Frontal cortex (tissue), 4 donors: Measurements from ENCODE around the gene PSTPIP1. TPM values are rescaled to one million over a fixed set of nuclear protein-coding genes. Genes with fewer than 3 reads are reported as not detected.

ENCODE experiments used
- DNase-seq, 2 donors: peaks; one replicate each; pipeline ENCODE4 v3.0.0; 2012; ENCODE audit warnings: low spot score in 2 of 2
- FAIRE-seq: peaks from 2 replicates; lab custom pipeline; 2012; peaks lifted over from hg19 to GRCh38; lab: Jason Lieb, UNC
- small RNA-seq: library from RNA; depleted of rRNA; stranded (forward); fragments of <200 nt; gene quantifications from one replicate; pipeline ENCODE3, GENCODE V24; 2014
- total RNA-seq: library from RNA; depleted of rRNA; stranded (reverse); fragments of >200 nt; gene quantifications from one replicate; pipeline ENCODE4 v1.2.3, GENCODE V29; 2014
- donor health status: control.
- donor health status: control.
- donor health status: control.

The PSTPIP1 gene
- total RNA-seq, 1 donor from 2014 or later = 0.41 TPM

GRCh38 chr15:77085297-77085696 is 90.4 kb downstream of the PSTPIP1 start:
- DNase-seq (no peak), FAIRE-seq (no peak)

Small RNAs within 50 kb of the gene (small RNA-seq; reads per million reads assigned to genes)
- not detected for gene RN7SL278P

Other genes starting within 250 kb of the PSTPIP1 start
- 76.6 TPM for gene SCAPER, start 89.8 kb upstream of the PSTPIP1 start, total RNA-seq
- gene RCN2, start 63.4 kb upstream of the PSTPIP1 start, total RNA-seq = 65.2 TPM
- 229 TPM for gene TSPAN3, start 76.0 kb downstream of the PSTPIP1 start, total RNA-seq